WTC11 (cell line): ENCODE measurements around the gene STX8. TPM values are rescaled to one million over a fixed set of nuclear protein-coding genes. Genes with fewer than 3 reads are reported as not detected.

Experiments used
- ATAC-seq: fragments of 200-7000 bp; cut with Tn5 transposase; 2 replicates; pipeline ENCODE4 v1.10.0; 2021; ENCODE audit warnings: mild to moderate bottlenecking, moderate library complexity
- CTCF ChIA-PET: fragments of 300-600 bp; sonication (Branson Sonifier 250); formaldehyde crosslinking; loops from one replicate; lab custom pipeline; 2021; ENCODE audit warnings: antibody characterized with exemption; lab: Charles Lee
- POLR2A ChIA-PET: fragments of 350-600 bp; sonication (Branson Sonifier 250); formaldehyde crosslinking; loops from one replicate; lab custom pipeline; 2021; ENCODE audit warnings: antibody characterized with exemption; lab: Charles Lee
- DNase-seq: peaks from one replicate; pipeline ENCODE4 v3.0.0; 2021; ENCODE audit warnings: low spot score
- H3K27ac Mint-ChIP-seq: 2 replicates; pipeline ENCODE4 v1.8.0; 2021; ENCODE audit warnings: mixed read lengths
- H3K27me3 Mint-ChIP-seq: 2 replicates; pipeline ENCODE4 v1.8.0; 2021; ENCODE audit warnings: low read depth, mild to moderate bottlenecking, moderate library complexity, mixed read lengths
- H3K36me3 Mint-ChIP-seq: 2 replicates; pipeline ENCODE4 v1.8.0; 2021; ENCODE audit warnings: mixed read lengths
- H3K4me1 Mint-ChIP-seq: 2 replicates; pipeline ENCODE4 v1.8.0; 2022; ENCODE audit warnings: mixed read lengths
- H3K4me3 Mint-ChIP-seq: 2 replicates; pipeline ENCODE4 v1.8.0; 2021; ENCODE audit warnings: mild to moderate bottlenecking, moderate library complexity, mixed read lengths
- H3K9me3 Mint-ChIP-seq: 2 replicates; pipeline ENCODE4 v1.8.0; 2021; ENCODE audit warnings: mixed read lengths
- ELF4 ChIP-seq: sonication (generic); formaldehyde crosslinking; IDR thresholded peaks from 2 replicates; pipeline ENCODE4 v1.8.1; 2022; ENCODE audit warnings: low read depth, mild to moderate bottlenecking, moderate library complexity, missing genetic modification reagents
- GRHL2 ChIP-seq: fragments of 250-450 bp; sonication (Bioruptor Pico); IDR thresholded peaks from 2 replicates; pipeline ENCODE4 v1.8.0; 2022; ENCODE audit warnings: mild to moderate bottlenecking, moderate library complexity; ENCODE audit not compliant: insufficient replicate concordance, severe bottlenecking
- GTF2I ChIP-seq: fragments of 250-450 bp; sonication (Bioruptor Pico); conservative IDR thresholded peaks from 2 replicates; pipeline ENCODE4 v1.4.0; 2021; ENCODE audit warnings: mild to moderate bottlenecking
- HMGA2 ChIP-seq: fragments of 250-450 bp; sonication (Bioruptor Pico); IDR thresholded peaks from 2 replicates; pipeline ENCODE4 v1.4.0; 2021; ENCODE audit warnings: mild to moderate bottlenecking, moderate library complexity
- NFYB ChIP-seq: sonication (generic); formaldehyde crosslinking; conservative IDR thresholded peaks from 2 replicates; pipeline ENCODE4 v1.8.0; 2022; ENCODE audit warnings: low read depth, missing genetic modification reagents
- NR2C2 ChIP-seq: sonication (generic); formaldehyde crosslinking; IDR thresholded peaks from 2 replicates; pipeline ENCODE4 v1.8.0; 2022; ENCODE audit warnings: mild to moderate bottlenecking, missing genetic modification reagents
- ZNF219 ChIP-seq: sonication (generic); formaldehyde crosslinking; IDR thresholded peaks from 2 replicates; pipeline ENCODE4 v1.8.0; 2023; ENCODE audit warnings: missing genetic modification reagents, mild to moderate bottlenecking, borderline replicate concordance
- ZNF232 ChIP-seq: sonication (generic); formaldehyde crosslinking; IDR thresholded peaks from 2 replicates; pipeline ENCODE4 v1.8.0; 2022; ENCODE audit warnings: mild to moderate bottlenecking, missing genetic modification reagents
- ZNF263 ChIP-seq: sonication (generic); formaldehyde crosslinking; IDR thresholded peaks from 2 replicates; pipeline ENCODE4 v1.8.1; 2022; ENCODE audit warnings: low read depth, mild to moderate bottlenecking, moderate library complexity, missing genetic modification reagents
- ZNF317 ChIP-seq: sonication (generic); formaldehyde crosslinking; IDR thresholded peaks from 2 replicates; pipeline ENCODE4 v1.8.1; 2023; ENCODE audit warnings: low read depth, mild to moderate bottlenecking, moderate library complexity, missing genetic modification reagents, borderline replicate concordance
- ZNF416 ChIP-seq: fragments of 250-450 bp; sonication (Bioruptor Pico); IDR thresholded peaks from 2 replicates; pipeline ENCODE4 v1.9.0; 2021; ENCODE audit warnings: mild to moderate bottlenecking, inconsistent platforms
- ZNF532 ChIP-seq: fragments of 250-450 bp; sonication (Bioruptor Pico); IDR thresholded peaks from 2 replicates; pipeline ENCODE4 v1.9.0; 2021; ENCODE audit warnings: mild to moderate bottlenecking, borderline replicate concordance
- ZNF671 ChIP-seq: fragments of 250-450 bp; sonication (Bioruptor Pico); IDR thresholded peaks from 2 replicates; pipeline ENCODE4 v1.8.0; 2021; ENCODE audit warnings: mild to moderate bottlenecking
- ZSCAN18 ChIP-seq: fragments of 250-450 bp; sonication (Bioruptor Pico); IDR thresholded peaks from 2 replicates; pipeline ENCODE4 v2.1.2; 2022; ENCODE audit warnings: mild to moderate bottlenecking, moderate library complexity
- total RNA-seq: library from RNA; stranded (reverse); gene quantifications from 3 replicates; pipeline ENCODE4 v1.2.3, GENCODE V29; 2021
- TF ChIP-seq, protein P1 (sequence below): fragments of 250-450 bp; sonication (Bioruptor Pico); conservative IDR thresholded peaks from 2 replicates; pipeline ENCODE4 v1.9.0; 2021; ENCODE audit warnings: mild to moderate bottlenecking
- TF ChIP-seq, protein P2 (sequence below): sonication (generic); formaldehyde crosslinking; IDR thresholded peaks from 2 replicates; pipeline ENCODE4 v1.8.1; 2023; ENCODE audit warnings: mild to moderate bottlenecking, missing genetic modification reagents, borderline replicate concordance
- TF ChIP-seq, protein P3 (sequence below): fragments of 200-600 bp; IDR thresholded peaks from 2 replicates; pipeline ENCODE4 v1.8.0; 2022; ENCODE audit warnings: antibody characterized with exemption
- TF ChIP-seq, protein P4 (sequence below): sonication (generic); formaldehyde crosslinking; conservative IDR thresholded peaks from 2 replicates; pipeline ENCODE4 v1.8.1; 2023; ENCODE audit warnings: mild to moderate bottlenecking, low read depth, missing genetic modification reagents, moderate library complexity

Gene STX8
- total RNA-seq, 1 experiment from 2014 or later, result 39.9 TPM

DNA sequence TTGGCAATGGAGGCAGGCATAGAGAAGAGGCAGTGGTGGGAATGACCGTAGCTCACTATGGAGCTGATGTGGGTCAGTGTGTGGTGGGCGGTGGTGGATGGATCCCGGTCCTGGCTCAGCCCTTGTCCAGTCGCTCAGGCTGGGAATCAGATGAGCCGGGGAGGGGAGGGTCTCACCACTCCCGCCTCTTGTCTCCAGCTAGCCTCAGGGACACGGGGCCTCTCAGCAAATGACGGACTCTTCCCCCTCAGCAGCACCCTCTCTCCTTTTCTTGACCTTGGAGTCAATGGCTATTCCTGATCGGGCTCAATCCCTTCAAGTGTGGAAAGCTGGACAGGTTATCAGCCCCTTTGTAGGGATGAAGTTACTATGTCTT lies 345.8 kb downstream of the STX8 start:
- H3K27ac Mint-ChIP-seq, result no peak overlapping the region
- ChIA-PET CTCF (interaction anchor here (0.5 to 1.4 kb wide), 2 partner anchors 60 to 67 kb away, joined by 3 to 4 read pairs; no protein-coding TSS in a partner anchor), POLR2A (no interaction called here)
- DNase-seq (no peak), ATAC-seq (no peak)
- H3K9me3 Mint-ChIP-seq, result no peaks in the 10 kb centered on the region
- H3K27me3 Mint-ChIP-seq, result no peaks in the 10 kb centered on the region
- no peak overlapping the region for H3K4me3 Mint-ChIP-seq
- no peaks in the 10 kb centered on the region for H3K36me3 Mint-ChIP-seq
- no peak for TF ChIP-seq HMGA2 (CRISPR knock-in tag)
- TF ChIP-seq ZNF532 (CRISPR knock-in tag), result no peak
- no peak for TF ChIP-seq ZSCAN18 (CRISPR knock-in tag)
- TF ChIP-seq NFYB (CRISPR knock-in tag), result no peak
- TF ChIP-seq ZNF232 (CRISPR knock-in tag), result no peak
- TF ChIP-seq, protein P1, sequence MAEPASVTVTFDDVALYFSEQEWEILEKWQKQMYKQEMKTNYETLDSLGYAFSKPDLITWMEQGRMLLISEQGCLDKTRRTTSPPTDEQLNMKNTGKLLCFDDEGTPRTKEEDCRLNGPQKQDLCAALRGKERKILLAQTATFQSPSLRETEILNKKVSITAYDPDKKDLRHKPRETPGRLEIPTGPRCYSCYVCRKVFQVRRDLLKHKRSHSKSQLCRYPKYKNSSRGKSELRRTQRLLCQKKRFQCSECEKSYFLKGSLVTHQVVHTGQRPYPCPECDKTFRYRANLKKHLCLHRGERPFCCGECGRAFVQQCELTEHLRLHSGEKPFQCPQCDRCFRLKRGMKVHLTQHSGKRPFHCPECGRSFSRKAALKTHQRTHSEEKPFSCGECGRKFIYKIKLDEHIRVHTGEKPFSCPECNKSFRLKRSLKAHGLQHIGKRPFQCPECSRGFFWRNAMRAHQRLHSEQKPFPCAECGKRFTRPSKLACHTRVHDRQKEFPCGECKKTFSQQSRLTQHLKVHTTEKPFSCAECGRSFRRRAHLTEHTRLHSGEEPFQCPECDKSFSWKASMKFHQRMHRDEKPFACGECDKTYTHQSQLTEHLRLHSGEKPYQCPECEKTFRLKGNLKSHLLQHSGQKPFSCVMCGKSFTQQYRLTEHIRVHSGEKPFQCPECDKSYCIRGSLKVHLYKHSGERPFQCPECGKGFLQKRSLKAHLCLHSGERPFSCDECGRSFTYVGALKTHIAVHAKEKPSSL (CRISPR knock-in tag), result no peak
- TF ChIP-seq NR2C2 (CRISPR knock-in tag), result no peak
- TF ChIP-seq ZNF219 (CRISPR knock-in tag), result no peak
- no peak for TF ChIP-seq ELF4 (CRISPR knock-in tag)
- TF ChIP-seq ZNF263, result no peak
- TF ChIP-seq GTF2I (CRISPR knock-in tag), result no peak
- TF ChIP-seq ZNF416 (CRISPR knock-in tag), result no peak
- TF ChIP-seq, all 79 proteins: peak for 0
- H3K4me1 Mint-ChIP-seq, result peaks cover 4% of the 10 kb centered on the region; the same call in 1 of the 2 replicates

DNA sequence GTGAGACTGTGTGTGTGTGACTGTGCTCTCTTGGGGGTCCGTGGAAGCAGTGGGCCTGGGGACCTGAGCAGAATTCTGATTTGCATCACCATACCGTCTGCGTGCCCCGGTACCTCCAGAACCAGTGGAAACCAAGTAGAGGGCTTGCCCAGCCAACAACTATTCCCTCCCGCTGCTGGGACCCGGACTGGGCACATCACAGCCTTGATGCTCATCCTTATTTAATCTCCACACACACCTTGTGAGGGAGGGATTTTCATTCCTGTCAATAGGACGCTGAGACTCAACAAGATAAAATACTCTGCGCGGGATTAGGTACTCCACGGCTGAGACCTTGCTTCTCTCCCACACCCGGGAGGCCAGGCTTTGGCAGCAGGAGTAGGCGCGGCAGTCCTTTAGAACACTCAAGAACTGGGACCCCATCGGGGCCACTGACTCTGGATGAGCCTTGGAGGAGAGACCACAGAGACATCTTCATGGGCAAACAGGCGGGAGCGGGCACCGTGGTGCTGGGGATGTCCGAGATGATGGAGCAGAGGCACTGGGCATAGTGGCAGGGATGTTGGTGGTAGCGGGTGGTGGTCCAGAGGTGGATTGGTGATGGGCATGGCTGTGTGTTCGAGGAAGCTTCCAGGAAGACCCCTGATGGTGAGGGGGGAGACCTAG lies 346.3 kb downstream of the STX8 start:
- Mint-ChIP-seq H3K27me3 (no peaks in the 10 kb centered on the region), H3K4me3 (no peak overlapping the region), H3K36me3 (no peaks in the 10 kb centered on the region), H3K4me1 (peaks cover 4% of the 10 kb centered on the region; the same call in 1 of the 2 replicates), H3K9me3 (no peaks in the 10 kb centered on the region), H3K27ac (peak overlapping the region; percentile 12; the same call in 1 of the 2 replicates)
- ChIA-PET POLR2A (no interaction called here), CTCF (interaction anchor here (0.5 kb wide), 1 partner anchor 60 kb away, joined by 3 read pairs; no protein-coding TSS in a partner anchor)
- ATAC-seq (no peak), DNase-seq (no peak)
- TF ChIP-seq GRHL2 (CRISPR knock-in tag), result no peak
- TF ChIP-seq, protein P2, sequence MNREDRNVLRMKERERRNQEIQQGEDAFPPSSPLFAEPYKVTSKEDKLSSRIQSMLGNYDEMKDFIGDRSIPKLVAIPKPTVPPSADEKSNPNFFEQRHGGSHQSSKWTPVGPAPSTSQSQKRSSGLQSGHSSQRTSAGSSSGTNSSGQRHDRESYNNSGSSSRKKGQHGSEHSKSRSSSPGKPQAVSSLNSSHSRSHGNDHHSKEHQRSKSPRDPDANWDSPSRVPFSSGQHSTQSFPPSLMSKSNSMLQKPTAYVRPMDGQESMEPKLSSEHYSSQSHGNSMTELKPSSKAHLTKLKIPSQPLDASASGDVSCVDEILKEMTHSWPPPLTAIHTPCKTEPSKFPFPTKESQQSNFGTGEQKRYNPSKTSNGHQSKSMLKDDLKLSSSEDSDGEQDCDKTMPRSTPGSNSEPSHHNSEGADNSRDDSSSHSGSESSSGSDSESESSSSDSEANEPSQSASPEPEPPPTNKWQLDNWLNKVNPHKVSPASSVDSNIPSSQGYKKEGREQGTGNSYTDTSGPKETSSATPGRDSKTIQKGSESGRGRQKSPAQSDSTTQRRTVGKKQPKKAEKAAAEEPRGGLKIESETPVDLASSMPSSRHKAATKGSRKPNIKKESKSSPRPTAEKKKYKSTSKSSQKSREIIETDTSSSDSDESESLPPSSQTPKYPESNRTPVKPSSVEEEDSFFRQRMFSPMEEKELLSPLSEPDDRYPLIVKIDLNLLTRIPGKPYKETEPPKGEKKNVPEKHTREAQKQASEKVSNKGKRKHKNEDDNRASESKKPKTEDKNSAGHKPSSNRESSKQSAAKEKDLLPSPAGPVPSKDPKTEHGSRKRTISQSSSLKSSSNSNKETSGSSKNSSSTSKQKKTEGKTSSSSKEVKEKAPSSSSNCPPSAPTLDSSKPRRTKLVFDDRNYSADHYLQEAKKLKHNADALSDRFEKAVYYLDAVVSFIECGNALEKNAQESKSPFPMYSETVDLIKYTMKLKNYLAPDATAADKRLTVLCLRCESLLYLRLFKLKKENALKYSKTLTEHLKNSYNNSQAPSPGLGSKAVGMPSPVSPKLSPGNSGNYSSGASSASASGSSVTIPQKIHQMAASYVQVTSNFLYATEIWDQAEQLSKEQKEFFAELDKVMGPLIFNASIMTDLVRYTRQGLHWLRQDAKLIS (CRISPR knock-in tag), result no peak
- TF ChIP-seq ZNF416 (CRISPR knock-in tag), result no peak
- TF ChIP-seq, protein P3, sequence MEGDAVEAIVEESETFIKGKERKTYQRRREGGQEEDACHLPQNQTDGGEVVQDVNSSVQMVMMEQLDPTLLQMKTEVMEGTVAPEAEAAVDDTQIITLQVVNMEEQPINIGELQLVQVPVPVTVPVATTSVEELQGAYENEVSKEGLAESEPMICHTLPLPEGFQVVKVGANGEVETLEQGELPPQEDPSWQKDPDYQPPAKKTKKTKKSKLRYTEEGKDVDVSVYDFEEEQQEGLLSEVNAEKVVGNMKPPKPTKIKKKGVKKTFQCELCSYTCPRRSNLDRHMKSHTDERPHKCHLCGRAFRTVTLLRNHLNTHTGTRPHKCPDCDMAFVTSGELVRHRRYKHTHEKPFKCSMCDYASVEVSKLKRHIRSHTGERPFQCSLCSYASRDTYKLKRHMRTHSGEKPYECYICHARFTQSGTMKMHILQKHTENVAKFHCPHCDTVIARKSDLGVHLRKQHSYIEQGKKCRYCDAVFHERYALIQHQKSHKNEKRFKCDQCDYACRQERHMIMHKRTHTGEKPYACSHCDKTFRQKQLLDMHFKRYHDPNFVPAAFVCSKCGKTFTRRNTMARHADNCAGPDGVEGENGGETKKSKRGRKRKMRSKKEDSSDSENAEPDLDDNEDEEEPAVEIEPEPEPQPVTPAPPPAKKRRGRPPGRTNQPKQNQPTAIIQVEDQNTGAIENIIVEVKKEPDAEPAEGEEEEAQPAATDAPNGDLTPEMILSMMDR, result no peak
- no peak for TF ChIP-seq ZNF671 (CRISPR knock-in tag)
- TF ChIP-seq ZNF317, result no peak
- TF ChIP-seq, protein P4, sequence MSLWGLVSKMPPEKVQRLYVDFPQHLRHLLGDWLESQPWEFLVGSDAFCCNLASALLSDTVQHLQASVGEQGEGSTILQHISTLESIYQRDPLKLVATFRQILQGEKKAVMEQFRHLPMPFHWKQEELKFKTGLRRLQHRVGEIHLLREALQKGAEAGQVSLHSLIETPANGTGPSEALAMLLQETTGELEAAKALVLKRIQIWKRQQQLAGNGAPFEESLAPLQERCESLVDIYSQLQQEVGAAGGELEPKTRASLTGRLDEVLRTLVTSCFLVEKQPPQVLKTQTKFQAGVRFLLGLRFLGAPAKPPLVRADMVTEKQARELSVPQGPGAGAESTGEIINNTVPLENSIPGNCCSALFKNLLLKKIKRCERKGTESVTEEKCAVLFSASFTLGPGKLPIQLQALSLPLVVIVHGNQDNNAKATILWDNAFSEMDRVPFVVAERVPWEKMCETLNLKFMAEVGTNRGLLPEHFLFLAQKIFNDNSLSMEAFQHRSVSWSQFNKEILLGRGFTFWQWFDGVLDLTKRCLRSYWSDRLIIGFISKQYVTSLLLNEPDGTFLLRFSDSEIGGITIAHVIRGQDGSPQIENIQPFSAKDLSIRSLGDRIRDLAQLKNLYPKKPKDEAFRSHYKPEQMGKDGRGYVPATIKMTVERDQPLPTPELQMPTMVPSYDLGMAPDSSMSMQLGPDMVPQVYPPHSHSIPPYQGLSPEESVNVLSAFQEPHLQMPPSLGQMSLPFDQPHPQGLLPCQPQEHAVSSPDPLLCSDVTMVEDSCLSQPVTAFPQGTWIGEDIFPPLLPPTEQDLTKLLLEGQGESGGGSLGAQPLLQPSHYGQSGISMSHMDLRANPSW (CRISPR knock-in tag), result no peak
